GM12872 (cell line): ENCODE results near the gene GPX5.

Source experiments
- TF ChIP-seq, protein P1 (sequence below): IDR thresholded peaks from 3 replicates; pipeline ENCODE4 v1.5.1; 2011; ENCODE audit warnings: low read depth, mild to moderate bottlenecking, low read length, moderate library complexity; ENCODE audit not compliant: insufficient read depth

GPX5 gene

DNA sequence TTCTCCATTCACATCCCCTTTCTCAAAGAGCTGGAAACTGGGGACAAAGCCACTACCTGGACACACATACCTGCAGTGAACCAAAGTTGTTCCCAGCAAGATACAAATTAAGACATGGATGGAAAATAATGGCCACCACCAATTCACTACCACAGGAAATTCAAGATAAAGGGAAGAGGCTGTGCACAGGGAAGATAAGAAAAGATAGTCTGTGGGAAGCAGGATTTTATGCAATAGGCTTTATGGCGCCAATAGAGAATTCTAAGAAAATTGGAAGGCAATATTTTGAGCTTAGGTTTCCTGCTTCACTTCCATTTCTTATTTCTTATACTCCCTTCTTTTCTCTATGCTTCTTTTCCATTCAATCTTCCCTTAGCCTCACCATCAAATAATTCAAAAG is 19.9 kb upstream of the GPX5 start:
- TF ChIP-seq, protein P1, sequence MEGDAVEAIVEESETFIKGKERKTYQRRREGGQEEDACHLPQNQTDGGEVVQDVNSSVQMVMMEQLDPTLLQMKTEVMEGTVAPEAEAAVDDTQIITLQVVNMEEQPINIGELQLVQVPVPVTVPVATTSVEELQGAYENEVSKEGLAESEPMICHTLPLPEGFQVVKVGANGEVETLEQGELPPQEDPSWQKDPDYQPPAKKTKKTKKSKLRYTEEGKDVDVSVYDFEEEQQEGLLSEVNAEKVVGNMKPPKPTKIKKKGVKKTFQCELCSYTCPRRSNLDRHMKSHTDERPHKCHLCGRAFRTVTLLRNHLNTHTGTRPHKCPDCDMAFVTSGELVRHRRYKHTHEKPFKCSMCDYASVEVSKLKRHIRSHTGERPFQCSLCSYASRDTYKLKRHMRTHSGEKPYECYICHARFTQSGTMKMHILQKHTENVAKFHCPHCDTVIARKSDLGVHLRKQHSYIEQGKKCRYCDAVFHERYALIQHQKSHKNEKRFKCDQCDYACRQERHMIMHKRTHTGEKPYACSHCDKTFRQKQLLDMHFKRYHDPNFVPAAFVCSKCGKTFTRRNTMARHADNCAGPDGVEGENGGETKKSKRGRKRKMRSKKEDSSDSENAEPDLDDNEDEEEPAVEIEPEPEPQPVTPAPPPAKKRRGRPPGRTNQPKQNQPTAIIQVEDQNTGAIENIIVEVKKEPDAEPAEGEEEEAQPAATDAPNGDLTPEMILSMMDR, result no peak

DNA sequence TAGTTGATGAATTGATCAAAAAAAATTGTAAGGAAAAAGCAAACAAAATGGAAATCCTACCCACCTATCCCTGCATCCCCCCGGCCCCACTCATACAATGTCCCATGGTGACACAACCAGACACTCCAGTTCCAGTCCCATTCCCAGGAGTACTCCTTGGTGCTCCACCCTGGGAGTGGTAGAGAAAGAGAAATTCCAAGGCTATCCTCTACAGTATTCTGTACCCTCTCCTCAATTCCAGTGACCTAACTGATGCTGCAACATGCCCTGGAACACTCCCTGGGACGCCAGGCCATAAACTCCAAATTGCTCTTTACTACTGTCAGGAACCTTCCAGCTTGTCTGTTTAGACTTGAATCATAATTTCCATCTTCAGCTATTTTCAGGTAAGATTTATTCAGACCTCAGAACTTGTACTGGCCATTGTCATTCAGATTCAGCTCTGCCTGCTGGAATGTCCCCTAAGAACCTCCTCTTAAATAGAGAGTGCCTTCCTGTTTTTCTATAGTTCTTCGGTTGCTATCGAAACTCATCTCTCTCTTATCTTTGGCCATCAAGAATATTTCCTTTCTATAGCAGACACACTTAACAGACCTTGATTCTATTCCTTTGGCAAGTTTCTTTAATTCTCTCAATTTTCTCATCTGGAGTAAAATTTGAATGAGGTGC is 18.7 kb upstream of the GPX5 start:
- TF ChIP-seq, protein P1, result no peak

DNA sequence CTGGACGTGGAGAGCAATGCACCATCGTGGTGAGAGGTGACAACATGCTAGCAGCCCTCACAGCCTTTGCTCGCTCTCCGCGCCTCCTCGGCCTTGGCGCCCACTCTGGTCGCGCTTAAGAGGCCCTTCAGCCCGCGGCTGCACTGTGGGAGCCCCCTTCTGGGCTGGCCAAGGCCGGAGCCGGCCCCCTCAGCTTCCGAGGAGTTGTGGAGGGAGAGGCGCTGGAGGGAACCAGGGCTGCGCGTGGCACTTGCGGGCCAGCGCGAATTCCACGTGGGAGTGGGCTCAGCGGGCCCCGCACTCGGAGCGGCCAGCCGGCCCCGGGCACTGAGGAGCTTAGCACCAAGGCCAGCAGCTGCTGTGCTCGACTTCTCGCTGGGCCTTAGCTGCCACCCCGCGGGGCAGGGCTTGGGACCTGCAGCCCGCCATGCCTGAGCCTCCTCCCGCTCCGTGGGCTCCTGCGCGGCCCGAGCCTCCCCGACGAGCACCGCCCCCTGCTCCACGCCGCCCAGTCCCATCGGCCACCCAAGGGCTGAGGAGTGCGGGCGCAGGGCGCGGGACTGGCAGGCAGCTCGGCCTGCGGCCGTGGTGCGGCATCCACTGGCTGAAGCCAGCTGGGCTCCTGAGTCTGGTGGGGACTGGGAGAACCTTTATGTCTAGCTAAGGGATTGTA is 13.9 kb upstream of the GPX5 start:
- TF ChIP-seq, protein P1, result no peak

DNA sequence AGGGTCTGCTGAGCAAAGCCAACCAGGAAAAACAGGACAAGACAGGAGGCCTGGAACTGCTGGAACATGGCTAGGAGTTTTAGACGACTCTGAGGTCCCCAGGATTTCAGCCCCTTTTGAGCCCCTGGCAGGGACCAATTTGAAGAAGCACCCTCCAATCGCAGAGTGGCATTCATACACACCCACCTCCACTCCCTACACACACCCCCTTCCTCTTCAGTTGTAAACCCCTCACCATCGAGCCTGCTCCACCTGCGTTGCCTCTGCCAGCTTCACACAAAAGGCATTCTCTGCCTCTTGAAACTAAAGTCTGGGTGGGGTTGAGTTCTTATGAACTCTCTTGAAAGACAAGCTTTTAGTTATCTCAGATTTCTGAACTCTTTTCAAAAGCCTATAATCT is 10.0 kb upstream of the GPX5 start, which contains the start of gene GPX6:
GPX6 (minus strand) TSS at position 118 of the 400 bp plus-strand sequence; CDS start at position 68, 50 bp downstream.
- TF ChIP-seq, protein P1, result no peak

DNA sequence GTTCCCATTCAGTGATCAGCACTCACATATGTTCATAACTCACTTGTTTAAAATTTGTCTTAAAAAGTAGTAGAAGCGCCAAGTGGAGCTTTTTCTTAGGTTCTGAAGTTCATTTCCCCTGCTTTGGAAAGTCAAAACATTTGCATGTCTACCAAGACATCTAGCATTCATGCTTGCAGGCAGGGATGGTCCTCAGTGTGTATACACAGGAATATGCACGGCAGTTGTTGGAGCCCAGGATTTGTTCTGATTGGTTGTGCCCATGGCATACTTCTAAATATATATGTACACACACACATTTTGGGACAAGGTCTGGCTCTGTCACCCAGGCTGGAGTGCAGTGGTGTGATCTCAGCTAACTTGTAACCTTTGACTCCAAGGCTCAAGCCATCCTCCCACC is 7.7 kb upstream of the GPX5 start:
- TF ChIP-seq, protein P1, result no peak

DNA sequence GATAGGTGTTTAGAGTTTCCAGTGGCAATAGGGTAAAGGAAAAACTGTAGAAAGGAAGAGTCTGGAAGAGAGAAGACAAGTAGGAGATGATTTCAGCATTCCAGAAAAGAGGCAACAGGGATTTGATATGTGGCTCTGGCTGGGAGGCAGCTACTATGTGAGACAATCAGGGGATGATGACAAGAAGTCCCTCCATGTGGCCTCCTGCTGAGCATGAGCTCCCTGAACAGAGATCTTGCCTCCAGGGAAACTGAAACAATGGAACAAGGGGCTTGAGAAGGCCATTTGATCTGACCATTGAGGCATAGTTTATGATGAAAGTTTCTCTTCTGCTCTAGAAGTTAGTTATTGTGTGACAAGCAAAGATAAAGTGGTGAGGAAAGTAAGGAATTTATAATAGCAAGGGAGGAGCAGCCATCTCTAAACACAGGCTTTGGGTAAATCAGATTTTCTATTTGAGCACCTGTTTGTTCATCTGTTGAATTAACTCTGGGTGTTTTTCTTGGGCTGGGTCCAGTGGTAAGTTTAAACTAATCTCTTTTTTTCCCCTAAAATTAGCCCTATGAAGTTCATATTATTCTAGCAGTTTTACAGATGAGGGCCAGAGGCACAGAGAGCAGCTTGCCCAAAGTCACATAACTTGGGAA is 3.0 kb upstream of the GPX5 start:
- TF ChIP-seq, protein P1, result no peak

DNA sequence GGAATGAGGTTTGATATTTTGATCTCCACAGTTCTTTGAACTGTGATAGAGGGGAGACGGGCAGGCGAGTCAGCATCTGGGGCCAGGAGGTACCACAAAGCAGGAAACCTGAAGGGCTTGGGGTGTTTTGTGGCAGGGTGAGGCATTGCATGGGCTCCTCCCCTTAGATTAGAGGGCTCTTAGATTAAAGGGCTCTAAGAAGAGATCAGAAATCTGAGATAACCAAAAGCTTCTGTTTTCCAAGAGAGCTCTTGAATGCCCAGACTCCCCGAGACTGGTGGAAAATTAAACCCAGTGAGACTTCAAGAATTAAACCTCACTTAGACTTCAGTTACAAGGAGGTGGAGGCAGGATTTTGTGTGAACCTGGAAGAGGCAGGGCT is 2.4 kb upstream of the GPX5 start:
- TF ChIP-seq, protein P1, result no peak
